Central memory CD8-positive, alpha-beta T cell (primary cell): Measurements from ENCODE around the gene POU6F1.
"Not testable (repeated sequence)": the region's sequence is repeated elsewhere in the genome, so short reads cannot be mapped to it uniquely, and the experiment has no call there.

Experiments used
- ATAC-seq: fragments of 150-1000 bp; cut with Tn5 transposase; replicated peaks from 2 replicates; pipeline ENCODE4 v1.10.0; 2022; ENCODE audit warnings: mild to moderate bottlenecking, moderate FRiP score, moderate number of reproducible peaks; ENCODE audit not compliant: poor library complexity, severe bottlenecking; ENCODE audit errors: extremely low read depth
- DNase-seq, 2 donors: peaks; one replicate each; pipeline ENCODE4 v3.0.0; 2021; ENCODE audit warnings: low spot score in 2 of 2
- H3K27ac Mint-ChIP-seq: one replicate; pipeline ENCODE4 v1.8.0; 2022; ENCODE audit warnings: low read depth, mild to moderate bottlenecking, moderate library complexity, mixed read lengths
- H3K27me3 Mint-ChIP-seq: one replicate; pipeline ENCODE4 v1.8.0; 2022; ENCODE audit warnings: mixed read lengths
- H3K36me3 Mint-ChIP-seq: one replicate; pipeline ENCODE4 v1.8.0; 2022; ENCODE audit warnings: mild to moderate bottlenecking, moderate library complexity, mixed read lengths; ENCODE audit not compliant: insufficient read depth
- H3K4me1 Mint-ChIP-seq: one replicate; pipeline ENCODE4 v1.8.0; 2022; ENCODE audit warnings: mixed read lengths
- H3K4me3 Mint-ChIP-seq: one replicate; pipeline ENCODE4 v1.8.0; 2022; ENCODE audit warnings: mild to moderate bottlenecking, moderate library complexity, mixed read lengths
- H3K9me3 Mint-ChIP-seq: one replicate; pipeline ENCODE4 v1.8.0; 2022; ENCODE audit warnings: mixed read lengths

Gene POU6F1

DNA sequence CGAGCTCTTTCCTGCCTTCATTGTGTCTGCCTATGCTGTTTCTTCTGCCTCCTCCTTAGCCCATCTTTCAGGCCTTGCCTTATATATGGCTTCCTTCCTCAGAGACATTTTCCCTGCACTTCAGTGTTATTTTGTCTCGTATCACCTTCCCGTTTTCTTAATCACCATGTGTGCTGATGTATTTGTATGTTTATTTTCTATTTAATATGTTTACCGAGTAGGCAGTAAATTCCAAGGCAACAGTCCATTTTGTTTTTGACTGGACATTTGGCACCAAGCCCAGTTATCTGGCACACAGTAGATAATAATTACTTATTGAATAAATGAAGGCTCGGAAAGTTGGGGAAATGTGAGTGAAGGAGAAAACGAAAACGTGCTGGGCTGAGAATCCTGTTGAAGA lies 4.6 kb upstream of the POU6F1 start:
- H3K4me1 Mint-ChIP-seq = peaks cover 7% of the 10 kb centered on the region
- H3K4me3 Mint-ChIP-seq = no peak overlapping the region
- no peak for DNase-seq
- H3K36me3 Mint-ChIP-seq = peaks cover 5% of the 10 kb centered on the region
- no peaks in the 10 kb centered on the region for H3K9me3 Mint-ChIP-seq
- ATAC-seq = no peak
- no peak overlapping the region for H3K27ac Mint-ChIP-seq
- H3K27me3 Mint-ChIP-seq = no peaks in the 10 kb centered on the region

DNA sequence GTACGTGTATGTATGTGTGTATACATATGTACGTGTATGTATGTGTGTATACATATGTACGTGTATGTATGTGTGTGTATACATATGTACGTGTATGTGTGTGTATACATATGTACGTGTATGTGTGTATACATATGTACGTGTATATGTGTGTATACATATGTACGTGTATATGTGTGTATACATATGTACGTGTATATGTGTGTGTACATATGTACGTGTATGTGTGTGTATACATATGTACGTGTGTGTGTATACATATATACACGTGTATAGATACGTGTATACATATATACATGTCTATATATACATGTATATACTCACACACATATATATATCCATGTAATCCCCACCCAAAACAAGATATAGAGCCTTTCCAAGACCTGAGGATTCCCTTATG lies 2.0 kb upstream of the POU6F1 start:
- not testable (repeated sequence) for DNase-seq, H3K9me3 Mint-ChIP-seq, H3K27ac Mint-ChIP-seq, ATAC-seq, H3K4me3 Mint-ChIP-seq, H3K36me3 Mint-ChIP-seq, H3K27me3 Mint-ChIP-seq
- H3K4me1 Mint-ChIP-seq = peaks cover 12% of the 10 kb centered on the region

DNA sequence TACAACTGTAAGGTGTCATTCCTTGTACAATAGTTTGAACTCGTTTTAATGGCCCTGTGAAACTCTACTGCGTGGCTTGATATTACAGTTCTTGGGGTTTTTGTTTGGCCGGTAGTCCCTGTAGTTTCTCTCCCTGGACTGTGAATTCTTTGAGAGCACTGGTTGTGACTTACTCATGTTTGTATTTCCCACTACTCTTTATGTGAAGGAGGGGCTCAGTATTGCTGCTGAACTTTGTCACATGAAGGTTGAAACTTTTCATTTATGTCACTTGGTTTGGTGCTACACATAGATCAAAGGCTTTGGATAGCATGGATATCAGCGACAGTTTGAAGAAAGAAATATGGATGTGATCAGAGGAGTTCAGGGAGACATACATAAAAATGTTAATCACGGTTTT lies 1.5 kb upstream of the POU6F1 start:
- H3K9me3 Mint-ChIP-seq = no peaks in the 10 kb centered on the region
- ATAC-seq (no peak), DNase-seq (no peak)
- H3K36me3 Mint-ChIP-seq = peaks cover 7% of the 10 kb centered on the region
- H3K27ac Mint-ChIP-seq = peak overlapping the region; percentile 16
- peaks cover 12% of the 10 kb centered on the region for H3K4me1 Mint-ChIP-seq
- no peaks in the 10 kb centered on the region for H3K27me3 Mint-ChIP-seq
- peak overlapping the region; percentile 87 for H3K4me3 Mint-ChIP-seq

DNA sequence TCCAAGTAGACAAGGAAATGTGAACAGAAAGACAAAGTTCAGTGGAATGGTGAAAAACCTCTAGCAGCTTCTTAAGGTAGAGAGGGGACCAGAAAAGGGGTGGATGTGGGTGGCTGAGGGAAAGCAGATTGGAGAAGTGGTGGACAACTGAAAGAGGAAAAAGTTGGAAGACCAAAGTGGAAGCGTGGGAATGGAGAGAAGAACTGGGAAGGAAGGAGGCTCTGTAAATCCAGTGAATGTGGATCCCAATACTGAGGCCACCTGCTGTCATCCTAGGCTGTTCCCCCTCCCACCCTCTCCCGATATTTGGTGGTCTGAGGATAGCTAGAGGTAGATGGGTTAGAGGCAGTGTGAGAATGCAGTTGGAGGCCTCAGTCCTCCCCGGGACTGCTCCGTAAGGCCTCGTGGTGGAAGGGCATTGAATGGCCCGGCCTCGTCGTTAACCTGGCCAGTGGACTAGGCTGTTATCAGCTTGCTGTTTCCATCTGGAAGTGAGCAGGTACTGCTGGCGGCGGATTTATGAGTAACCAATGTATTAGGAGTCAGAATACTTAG lies 822 bp upstream of the POU6F1 start:
- Mint-ChIP-seq H3K4me1 (peaks cover 12% of the 10 kb centered on the region), H3K27ac (peak overlapping the region; percentile 96), H3K36me3 (peaks cover 7% of the 10 kb centered on the region), H3K9me3 (no peaks in the 10 kb centered on the region), H3K27me3 (no peaks in the 10 kb centered on the region), H3K4me3 (peak overlapping the region; percentile 87)
- DNase-seq = no peak
- no peak for ATAC-seq

DNA sequence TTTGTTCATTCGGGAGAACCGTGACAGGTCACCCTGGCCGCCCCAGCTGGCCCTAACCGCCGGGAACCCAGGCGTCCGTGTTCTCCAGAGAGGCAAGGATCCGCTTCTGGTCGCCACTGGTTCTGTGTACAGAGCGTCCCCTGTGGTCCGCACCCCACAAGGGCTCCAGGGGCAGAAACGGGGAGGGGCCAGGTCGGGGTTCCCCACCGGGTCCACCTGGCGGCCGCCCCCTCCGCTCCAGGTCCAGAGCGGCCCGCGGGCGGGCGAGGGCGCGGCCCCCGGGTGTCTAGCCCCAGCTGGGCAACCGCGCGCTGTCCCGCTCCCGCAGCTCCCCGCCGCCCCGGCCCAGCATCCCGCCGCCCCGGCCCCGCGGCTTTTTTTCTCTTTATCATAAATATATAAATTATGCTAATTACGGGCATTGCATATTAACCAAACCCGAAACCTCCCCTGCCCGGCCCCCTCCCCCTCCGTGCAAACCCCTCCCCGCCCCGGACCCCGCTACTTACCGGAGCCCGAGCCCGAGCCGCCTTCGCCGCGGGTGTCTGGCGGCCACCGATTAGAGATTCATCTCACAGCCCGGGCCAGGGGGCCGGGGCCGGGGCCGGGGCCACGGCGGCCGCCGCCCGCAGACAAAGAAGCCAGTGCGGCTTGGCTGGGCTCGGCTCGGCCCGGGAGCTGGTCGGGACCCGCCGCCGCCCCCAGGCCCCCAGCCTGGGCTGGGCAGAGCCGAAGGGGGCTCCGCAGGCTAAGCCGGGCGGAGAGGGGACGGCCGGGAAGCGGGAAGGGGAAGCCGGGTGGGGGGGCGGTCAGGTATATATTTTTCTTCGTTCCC lies 512 bp downstream of the POU6F1 start:
- no peaks in the 10 kb centered on the region for H3K27me3 Mint-ChIP-seq
- H3K4me3 Mint-ChIP-seq = peak overlapping the region; percentile 87
- peaks cover 6% of the 10 kb centered on the region for H3K36me3 Mint-ChIP-seq
- no peaks in the 10 kb centered on the region for H3K9me3 Mint-ChIP-seq
- ATAC-seq = peak; percentile 44
- DNase-seq = peak; percentile 26 to 33
- peaks cover 12% of the 10 kb centered on the region for H3K4me1 Mint-ChIP-seq
- H3K27ac Mint-ChIP-seq = peak overlapping the region; percentile 96

DNA sequence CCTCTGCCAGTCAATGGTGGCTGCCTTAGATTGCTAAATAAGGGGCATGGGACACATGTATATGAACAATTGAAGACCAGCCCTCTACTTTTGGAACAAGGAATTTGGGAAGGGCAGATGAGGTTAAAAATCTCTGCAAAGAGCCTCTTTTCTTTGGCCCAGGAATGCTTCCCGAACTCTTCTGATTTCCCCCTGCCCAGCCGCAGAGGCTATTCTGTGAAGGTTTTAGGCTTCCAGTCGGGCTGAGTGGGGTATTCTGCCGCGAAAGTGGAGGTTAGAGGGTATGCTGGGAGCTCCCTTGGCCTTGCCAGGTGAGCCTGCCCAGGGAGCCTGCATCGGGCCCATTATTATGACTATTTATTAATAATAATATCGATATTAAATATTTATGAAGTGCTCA lies 1.2 kb downstream of the POU6F1 start:
- peak overlapping the region; percentile 75 for H3K27ac Mint-ChIP-seq

DNA sequence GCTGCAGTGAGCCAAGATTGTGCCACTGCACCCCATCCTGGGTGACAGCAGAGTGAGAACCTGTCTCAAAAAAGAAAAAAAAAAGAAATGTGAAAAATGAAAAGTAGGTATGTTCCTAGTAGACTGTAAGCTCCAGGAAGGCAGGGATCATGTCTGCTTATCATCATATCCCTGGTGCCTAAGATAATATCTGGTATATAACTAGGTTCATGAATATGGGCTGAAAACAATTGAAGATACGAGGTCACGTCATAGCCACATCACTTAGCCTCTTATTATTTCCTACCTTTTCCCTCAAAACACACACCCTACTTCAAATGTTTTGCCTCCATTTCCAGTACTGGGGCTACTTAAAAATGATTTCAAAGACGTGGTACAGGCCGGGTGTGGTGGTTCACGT lies 3.0 kb downstream of the POU6F1 start:
- Mint-ChIP-seq H3K4me3 (no peak overlapping the region), H3K27me3 (no peaks in the 10 kb centered on the region), H3K27ac (no peak overlapping the region), H3K9me3 (no peaks in the 10 kb centered on the region), H3K4me1 (peaks cover 17% of the 10 kb centered on the region), H3K36me3 (peaks cover 5% of the 10 kb centered on the region)
- no peak for DNase-seq
- ATAC-seq = no peak

More for the DNA sequence above, 1.2 kb downstream of the POU6F1 start:
- Mint-ChIP-seq H3K27me3 (no peaks in the 10 kb centered on the region), H3K9me3 (no peaks in the 10 kb centered on the region), H3K36me3 (peaks cover 5% of the 10 kb centered on the region), H3K4me3 (peak overlapping the region; percentile 87), H3K4me1 (peaks cover 12% of the 10 kb centered on the region)
- DNase-seq = no peak
- no peak for ATAC-seq

DNA sequence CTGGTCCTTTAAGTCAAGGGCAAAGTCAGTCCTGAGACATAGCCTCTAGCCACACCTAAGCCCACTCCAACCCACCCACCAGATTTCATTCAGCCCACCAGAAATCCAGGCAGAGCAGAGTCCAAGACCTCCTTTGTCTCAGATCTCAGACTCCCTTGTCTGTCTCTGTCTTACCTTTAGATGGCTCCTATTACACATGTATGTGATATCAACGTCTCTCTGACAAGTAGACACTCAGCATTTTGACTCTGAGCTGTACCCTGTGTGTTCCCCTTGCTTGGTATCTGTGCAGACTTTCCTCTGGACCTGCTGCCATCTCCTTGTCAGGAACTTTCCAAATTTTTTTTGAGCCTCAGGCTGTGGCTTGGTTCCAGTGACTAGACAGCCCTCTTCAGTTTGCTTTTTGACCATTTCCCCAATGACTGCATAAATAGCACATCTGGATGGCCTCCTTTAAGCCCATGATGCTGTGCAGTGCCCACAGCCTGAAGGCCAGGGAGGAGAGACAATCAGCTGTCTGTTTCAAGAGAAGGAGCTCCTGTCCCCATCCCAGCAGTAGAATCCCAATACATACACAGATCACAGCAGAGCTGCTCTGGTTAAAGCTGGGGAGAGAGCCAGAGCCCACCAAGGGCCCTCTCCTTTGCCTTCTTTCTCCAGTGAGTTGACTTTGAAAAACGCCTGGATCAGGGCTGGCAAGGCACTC lies 7.0 kb downstream of the POU6F1 start:
- DNase-seq (no peak), ATAC-seq (no peak)
- Mint-ChIP-seq H3K4me1 (peaks cover 5% of the 10 kb centered on the region), H3K9me3 (no peaks in the 10 kb centered on the region), H3K36me3 (no peaks in the 10 kb centered on the region), H3K27ac (no peak overlapping the region), H3K4me3 (no peak overlapping the region), H3K27me3 (no peaks in the 10 kb centered on the region)

DNA sequence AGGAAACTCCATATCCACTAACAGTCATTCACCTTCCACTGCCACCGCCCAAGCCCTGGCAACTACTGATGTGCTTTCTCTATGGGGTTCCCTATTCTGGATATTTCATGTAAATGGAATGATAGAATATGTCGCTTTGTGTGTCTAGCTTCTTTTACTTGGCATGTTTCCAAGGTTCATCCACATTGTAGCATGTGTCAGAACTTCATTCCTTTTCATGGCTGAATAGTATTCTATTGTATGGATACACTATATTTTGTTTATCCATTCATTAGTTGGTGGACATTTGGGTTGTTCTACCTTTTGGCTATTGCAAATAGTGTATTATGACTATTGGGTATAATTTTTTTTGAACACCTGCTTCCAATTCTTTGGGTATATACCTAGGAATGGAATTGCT lies 8.6 kb downstream of the POU6F1 start:
- no peak for DNase-seq
- Mint-ChIP-seq H3K4me1 (peaks cover 5% of the 10 kb centered on the region), H3K9me3 (no peaks in the 10 kb centered on the region), H3K27me3 (no peaks in the 10 kb centered on the region), H3K27ac (no peak overlapping the region), H3K4me3 (no peak overlapping the region), H3K36me3 (no peaks in the 10 kb centered on the region)
- no peak for ATAC-seq

DNA sequence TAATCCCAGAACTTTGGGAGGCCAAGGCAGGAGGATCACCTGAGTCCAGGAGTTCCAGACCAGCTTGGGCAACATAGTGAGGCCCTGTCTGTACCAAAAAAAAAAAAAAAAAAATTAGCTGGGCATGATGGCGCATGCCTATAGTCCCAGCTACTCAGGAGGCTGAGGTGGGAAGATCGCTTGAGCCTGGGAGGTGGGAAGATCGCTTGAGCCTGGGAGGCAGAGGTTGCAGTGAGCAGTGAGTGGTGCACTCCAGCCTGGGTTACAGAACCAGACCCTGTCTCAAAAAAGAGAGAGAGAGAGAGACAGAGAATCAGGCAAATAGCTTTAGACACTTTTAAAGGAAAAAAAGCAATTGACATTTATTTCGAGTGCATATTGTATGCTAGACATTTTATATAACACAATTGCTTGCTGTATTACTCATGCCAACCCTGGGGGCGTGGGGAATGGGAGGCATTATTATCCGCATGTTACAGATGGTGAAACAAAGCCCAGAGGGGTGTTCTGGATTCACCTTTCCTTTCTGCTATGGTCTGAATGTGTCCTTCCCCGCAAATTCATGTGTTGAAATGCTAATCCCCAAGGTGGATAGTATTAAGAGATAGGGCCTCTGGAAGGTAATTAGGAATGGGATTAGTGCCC lies 9.7 kb downstream of the POU6F1 start:
- ATAC-seq (no peak), DNase-seq (no peak)
- Mint-ChIP-seq H3K4me3 (no peak overlapping the region), H3K4me1 (peaks cover 5% of the 10 kb centered on the region), H3K27me3 (no peaks in the 10 kb centered on the region), H3K27ac (no peak overlapping the region), H3K9me3 (no peaks in the 10 kb centered on the region), H3K36me3 (no peaks in the 10 kb centered on the region)

DNA sequence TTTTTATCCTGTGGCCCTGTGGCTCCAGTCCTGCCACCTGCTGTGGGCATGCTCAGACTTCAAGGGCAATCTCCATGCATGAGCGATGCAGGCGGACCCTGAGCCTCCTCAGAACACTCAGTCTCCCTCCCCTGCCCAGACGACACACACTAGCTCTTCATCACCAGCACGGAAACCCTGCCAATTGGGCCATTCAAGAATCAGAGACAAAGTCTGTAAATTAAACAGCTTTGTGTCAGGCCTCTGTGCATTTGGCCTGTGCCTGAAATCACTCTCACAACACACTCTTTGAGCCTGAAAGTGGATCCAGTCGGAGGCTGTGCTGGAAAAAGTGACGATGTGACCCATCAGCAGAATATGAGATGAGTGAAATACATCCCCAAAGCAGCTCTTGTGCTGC lies 12.5 kb downstream of the POU6F1 start:
- H3K9me3 Mint-ChIP-seq = no peaks in the 10 kb centered on the region
- H3K4me1 Mint-ChIP-seq = no peaks in the 10 kb centered on the region
- no peak overlapping the region for H3K27ac Mint-ChIP-seq
- no peak overlapping the region for H3K4me3 Mint-ChIP-seq
- ATAC-seq = no peak
- no peak for DNase-seq
- H3K27me3 Mint-ChIP-seq = no peaks in the 10 kb centered on the region
- peaks cover 2% of the 10 kb centered on the region for H3K36me3 Mint-ChIP-seq

DNA sequence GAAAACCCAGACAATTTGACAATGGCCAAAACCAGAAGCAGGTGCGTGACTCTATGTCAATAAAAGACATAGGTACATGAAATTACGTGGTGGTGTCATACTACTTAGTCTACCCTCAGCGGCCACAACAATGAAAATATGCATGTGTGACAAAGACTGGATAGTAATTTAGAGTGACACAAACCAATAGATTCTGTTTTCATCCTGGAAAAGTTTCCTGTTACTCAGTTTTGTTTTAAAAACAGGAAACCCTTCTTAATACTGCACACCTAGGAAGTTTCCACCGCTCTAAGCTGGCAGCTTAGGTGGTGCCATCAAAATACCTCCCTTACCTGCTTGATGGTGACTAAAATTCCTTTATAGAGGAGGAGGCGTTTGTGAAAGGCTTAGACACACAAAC lies 15.1 kb downstream of the POU6F1 start:
- peaks cover 4% of the 10 kb centered on the region for H3K36me3 Mint-ChIP-seq
- H3K27me3 Mint-ChIP-seq = no peaks in the 10 kb centered on the region
- no peaks in the 10 kb centered on the region for H3K9me3 Mint-ChIP-seq
- DNase-seq (no peak), ATAC-seq (no peak)
- no peak overlapping the region for H3K27ac Mint-ChIP-seq
- H3K4me3 Mint-ChIP-seq = no peak overlapping the region
- H3K4me1 Mint-ChIP-seq = no peaks in the 10 kb centered on the region
